Mucosa of stomach (tissue), 1 donor: Measurements from ENCODE around the gene MYCBP2.

Experiments used
- H3K27me3 ChIP-seq: one replicate; pipeline ENCODE4 v1.7.0; 2013; ENCODE audit warnings: mild to moderate bottlenecking, low read length; ENCODE audit not compliant: control insufficient read depth, insufficient read depth
- H3K36me3 ChIP-seq: one replicate; pipeline ENCODE4 v1.7.0; 2013; ENCODE audit warnings: low read length; ENCODE audit not compliant: control insufficient read depth, insufficient read depth
- H3K4me1 ChIP-seq: one replicate; pipeline ENCODE4 v1.7.0; 2013; ENCODE audit warnings: mild to moderate bottlenecking, low read length; ENCODE audit not compliant: control insufficient read depth, insufficient read depth
- H3K4me3 ChIP-seq: one replicate; pipeline ENCODE4 v1.7.0; 2013; ENCODE audit warnings: low read length
- H3K9ac ChIP-seq: one replicate; pipeline ENCODE4 v1.7.0; 2013; ENCODE audit warnings: mild to moderate bottlenecking, low read length, moderate library complexity
- H3K9me3 ChIP-seq: one replicate; pipeline ENCODE4 v1.7.0; 2013; ENCODE audit warnings: mild to moderate bottlenecking, low read length, moderate library complexity; ENCODE audit not compliant: control insufficient read depth
- donor health status: Pancreatic carcinoma.

Gene MYCBP2

DNA sequence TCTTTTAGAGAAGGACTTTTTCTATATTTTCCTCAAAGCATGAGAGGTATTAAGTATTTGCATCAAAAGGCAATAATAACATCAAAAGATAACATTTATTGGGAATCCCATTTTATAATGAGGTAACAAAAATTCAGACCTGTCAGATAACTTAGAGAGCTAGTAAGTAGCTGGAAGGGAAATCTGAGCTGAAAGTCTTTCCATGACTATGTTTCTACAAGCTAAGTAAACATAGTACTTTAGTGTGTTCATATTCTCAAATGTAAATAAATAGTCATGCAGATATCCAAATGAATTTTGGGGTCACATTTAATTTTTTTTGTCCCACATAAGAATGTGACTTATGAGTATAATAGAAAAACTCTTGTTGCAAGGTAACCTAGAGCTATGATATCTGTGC is 212.6 kb downstream of the MYCBP2 start:
- H3K27me3 ChIP-seq: no peaks in the 10 kb centered on the region
- no peaks in the 10 kb centered on the region for H3K36me3 ChIP-seq
- H3K9ac ChIP-seq: no peak overlapping the region
- H3K4me3 ChIP-seq: no peak overlapping the region
- no peaks in the 10 kb centered on the region for H3K9me3 ChIP-seq
- no peaks in the 10 kb centered on the region for H3K4me1 ChIP-seq

DNA sequence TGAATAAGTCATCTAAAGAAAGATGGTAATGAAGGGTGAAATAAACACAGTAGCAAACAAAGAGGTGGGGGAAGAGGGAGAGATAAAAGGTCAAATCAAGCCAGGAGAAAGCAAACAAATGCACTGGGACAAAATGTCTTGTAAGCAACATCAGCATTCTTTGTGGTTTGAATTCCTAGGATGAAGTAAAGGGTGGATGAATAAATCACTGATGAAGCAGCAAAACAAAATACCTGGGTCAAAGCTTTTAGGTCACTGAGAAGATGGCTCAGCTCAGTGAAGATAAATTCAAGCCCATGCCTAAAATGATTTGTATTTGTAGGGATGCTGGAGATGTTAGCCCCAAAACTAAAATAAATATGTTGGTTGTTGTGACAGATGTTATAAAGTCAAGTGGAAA is 213.4 kb downstream of the MYCBP2 start:
- no peaks in the 10 kb centered on the region for H3K27me3 ChIP-seq
- no peaks in the 10 kb centered on the region for H3K9me3 ChIP-seq
- no peaks in the 10 kb centered on the region for H3K4me1 ChIP-seq
- no peak overlapping the region for H3K4me3 ChIP-seq
- no peak overlapping the region for H3K9ac ChIP-seq
- no peaks in the 10 kb centered on the region for H3K36me3 ChIP-seq

DNA sequence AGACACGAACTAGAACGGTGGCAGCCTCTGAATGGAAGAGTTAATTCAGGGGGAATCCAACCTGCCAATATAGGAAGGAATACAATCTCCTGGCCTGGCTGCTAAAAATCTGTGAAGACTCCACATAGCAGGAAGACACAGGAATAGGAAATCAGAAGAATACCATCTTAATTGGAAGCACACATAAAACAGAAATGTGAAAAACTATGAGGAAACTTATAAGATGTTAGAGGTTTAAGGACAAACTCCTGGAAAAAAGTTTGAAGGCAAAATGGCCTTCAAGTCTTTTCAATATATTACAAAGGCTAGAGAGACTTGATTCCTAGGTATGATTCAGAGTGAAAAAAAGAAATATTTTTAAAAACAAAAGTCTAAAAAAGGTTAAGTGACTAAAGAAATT is 221.8 kb downstream of the MYCBP2 start:
- Histone ChIP-seq H3K9ac (no peak overlapping the region), H3K9me3 (no peaks in the 10 kb centered on the region), H3K27me3 (no peaks in the 10 kb centered on the region), H3K4me3 (no peak overlapping the region), H3K4me1 (no peaks in the 10 kb centered on the region), H3K36me3 (no peaks in the 10 kb centered on the region)

DNA sequence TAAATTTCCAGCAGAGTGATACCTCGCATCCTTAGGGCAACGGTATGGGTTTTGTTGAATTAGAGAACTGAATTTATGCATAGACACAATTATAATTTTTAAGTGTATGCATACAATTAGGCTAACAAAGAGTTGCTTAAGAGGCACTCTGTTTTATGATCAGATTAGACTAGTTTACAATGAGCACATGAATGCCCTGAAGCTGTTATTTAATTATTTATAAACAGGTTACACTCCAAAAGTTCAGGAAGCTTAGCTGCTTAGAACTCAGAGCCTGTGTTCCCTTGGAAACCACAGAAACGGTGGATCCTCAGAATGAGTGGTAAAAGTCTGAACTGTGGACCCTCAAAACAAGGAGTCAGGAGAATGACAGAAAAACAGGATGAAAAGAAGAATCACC is 227.5 kb downstream of the MYCBP2 start:
- Histone ChIP-seq H3K4me1 (no peaks in the 10 kb centered on the region), H3K4me3 (no peak overlapping the region), H3K27me3 (no peaks in the 10 kb centered on the region), H3K36me3 (no peaks in the 10 kb centered on the region), H3K9me3 (no peaks in the 10 kb centered on the region), H3K9ac (no peak overlapping the region)

DNA sequence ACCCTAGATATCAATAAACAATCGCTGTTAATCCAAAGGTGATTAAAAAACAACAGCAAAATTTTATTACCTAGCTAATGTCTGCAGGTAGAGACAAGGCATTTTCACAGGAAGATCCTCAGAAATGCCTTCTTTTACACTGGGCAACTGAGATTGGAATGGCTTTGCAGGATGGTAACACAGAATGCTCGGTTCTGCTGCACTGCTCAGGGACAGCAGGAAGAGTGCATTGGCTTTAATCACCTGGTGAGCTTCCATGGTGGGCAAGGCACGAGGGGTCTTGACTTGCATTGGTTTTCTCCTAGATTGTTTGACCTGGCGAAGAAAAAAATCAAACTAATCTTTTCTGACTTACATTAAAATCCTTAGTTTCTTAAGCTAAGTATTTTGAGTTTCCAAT is 231.6 kb downstream of the MYCBP2 start:
- Histone ChIP-seq H3K4me1 (no peaks in the 10 kb centered on the region), H3K9ac (no peak overlapping the region), H3K9me3 (no peaks in the 10 kb centered on the region), H3K4me3 (no peak overlapping the region), H3K36me3 (no peaks in the 10 kb centered on the region), H3K27me3 (no peaks in the 10 kb centered on the region)

DNA sequence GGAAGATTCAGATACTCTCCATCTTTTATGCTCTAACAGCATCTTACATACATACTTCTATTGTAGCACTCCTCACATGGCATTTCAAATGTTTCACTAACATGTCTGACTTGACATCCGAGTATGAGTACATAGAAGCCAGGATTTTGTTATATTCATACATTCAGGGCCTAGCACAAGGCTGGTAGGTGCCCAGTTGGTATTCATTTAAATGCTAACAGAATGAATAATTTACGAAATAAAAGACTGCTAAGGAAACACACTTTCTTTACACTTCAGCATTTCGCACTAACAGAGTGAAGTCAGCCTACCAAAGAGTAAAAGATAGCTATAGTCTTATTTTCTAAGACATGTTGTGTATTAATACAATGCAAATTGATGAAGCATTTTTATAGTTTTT is 232.1 kb downstream of the MYCBP2 start:
- no peaks in the 10 kb centered on the region for H3K27me3 ChIP-seq
- H3K9ac ChIP-seq: no peak overlapping the region
- H3K4me3 ChIP-seq: no peak overlapping the region
- no peaks in the 10 kb centered on the region for H3K36me3 ChIP-seq
- no peaks in the 10 kb centered on the region for H3K9me3 ChIP-seq
- H3K4me1 ChIP-seq: no peaks in the 10 kb centered on the region

DNA sequence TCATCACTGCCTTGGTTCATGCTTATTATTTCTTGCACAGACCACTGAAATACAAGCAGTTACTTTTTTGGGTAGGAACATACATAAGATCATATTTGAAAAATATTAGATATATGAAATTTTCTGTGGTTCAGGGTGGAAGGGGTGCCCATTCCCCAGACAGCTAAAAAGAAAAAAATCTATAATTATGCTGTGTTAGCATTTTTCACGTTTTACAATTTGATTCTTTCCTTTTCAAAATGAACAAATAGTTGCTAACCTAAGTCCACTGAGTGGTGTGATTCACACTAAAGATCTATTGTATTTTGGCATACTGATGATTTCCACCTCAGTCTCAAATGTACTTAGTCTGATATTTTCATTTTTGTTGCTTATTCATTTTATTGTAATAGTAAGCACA is 233.2 kb downstream of the MYCBP2 start:
- H3K4me1 ChIP-seq: no peaks in the 10 kb centered on the region
- H3K27me3 ChIP-seq: no peaks in the 10 kb centered on the region
- no peak overlapping the region for H3K4me3 ChIP-seq
- no peaks in the 10 kb centered on the region for H3K9me3 ChIP-seq
- H3K36me3 ChIP-seq: no peaks in the 10 kb centered on the region
- H3K9ac ChIP-seq: no peak overlapping the region

DNA sequence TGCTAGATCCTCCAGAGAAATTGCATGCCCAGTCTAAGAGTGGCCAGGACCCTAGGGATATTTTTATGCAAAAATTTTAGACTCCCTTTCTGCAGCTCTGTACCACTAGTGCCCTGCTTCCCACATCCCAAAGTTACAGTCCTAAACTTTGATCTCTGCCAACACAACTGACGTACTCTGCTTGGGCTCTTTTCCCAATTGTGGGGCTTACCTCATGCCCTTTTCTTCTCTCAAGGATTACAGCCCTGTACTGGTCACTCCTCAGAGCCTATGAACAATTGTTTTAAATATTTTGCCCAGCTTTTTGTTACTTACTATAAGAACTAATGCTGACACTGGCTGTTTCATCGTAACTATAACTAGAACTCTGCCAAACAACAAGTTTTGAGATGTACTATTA is 242.1 kb downstream of the MYCBP2 start:
- no peaks in the 10 kb centered on the region for H3K27me3 ChIP-seq
- no peak overlapping the region for H3K9ac ChIP-seq
- H3K4me1 ChIP-seq: no peaks in the 10 kb centered on the region
- H3K4me3 ChIP-seq: no peak overlapping the region
- H3K9me3 ChIP-seq: no peaks in the 10 kb centered on the region
- H3K36me3 ChIP-seq: no peaks in the 10 kb centered on the region

DNA sequence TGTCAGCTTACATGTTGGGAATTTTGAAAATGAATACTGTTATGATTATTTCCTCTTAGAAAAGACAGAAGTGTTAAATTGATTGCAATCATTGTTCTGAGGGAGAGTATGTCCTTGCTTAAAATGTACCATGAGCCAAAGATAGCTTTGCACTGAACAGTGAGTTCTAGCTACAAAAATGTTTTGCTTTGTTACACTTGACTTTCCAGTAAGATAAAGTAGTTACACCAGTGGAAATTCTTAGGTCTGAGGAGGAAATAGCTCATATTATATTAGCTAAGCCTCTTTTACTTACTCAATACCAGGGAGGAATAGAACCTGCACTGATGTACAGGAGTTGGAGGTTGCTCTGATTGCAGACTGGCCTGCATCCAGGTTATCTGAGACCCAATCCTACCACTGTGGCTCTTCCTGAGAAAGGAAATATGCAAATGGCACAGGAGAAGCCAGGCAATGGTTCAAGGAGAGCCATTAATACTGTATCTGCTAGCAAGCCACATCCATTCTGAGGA is 246.9 kb downstream of the MYCBP2 start:
- Histone ChIP-seq H3K4me3 (no peak overlapping the region), H3K9ac (no peak overlapping the region), H3K36me3 (no peaks in the 10 kb centered on the region)

DNA sequence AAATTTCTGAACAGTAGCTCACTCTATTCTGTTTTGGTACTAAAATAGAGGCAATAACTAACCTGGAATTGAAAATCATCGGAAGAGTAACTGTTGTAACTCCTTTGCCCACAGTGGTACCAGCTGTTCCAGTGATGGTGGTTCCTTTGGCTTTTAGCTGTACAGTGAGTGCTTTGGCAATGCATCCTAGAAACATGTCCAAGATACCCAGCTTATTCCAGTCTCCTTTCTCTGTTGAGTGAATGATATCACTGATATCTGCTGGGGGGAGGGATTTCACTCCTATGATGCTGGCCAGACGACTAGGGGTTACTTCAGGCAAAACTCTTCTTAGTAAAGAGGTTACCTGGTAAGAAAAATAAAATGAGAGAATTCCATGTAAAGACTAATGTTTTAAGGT is 259.4 kb downstream of the MYCBP2 start:
- H3K36me3 ChIP-seq: no peaks in the 10 kb centered on the region
- no peak overlapping the region for H3K9ac ChIP-seq
- no peaks in the 10 kb centered on the region for H3K27me3 ChIP-seq
- H3K4me3 ChIP-seq: no peak overlapping the region
- H3K4me1 ChIP-seq: no peaks in the 10 kb centered on the region
- H3K9me3 ChIP-seq: no peaks in the 10 kb centered on the region

More for the DNA sequence above, 246.9 kb downstream of the MYCBP2 start:
- H3K27me3 ChIP-seq: no peaks in the 10 kb centered on the region
- no peaks in the 10 kb centered on the region for H3K4me1 ChIP-seq
- no peaks in the 10 kb centered on the region for H3K9me3 ChIP-seq

DNA sequence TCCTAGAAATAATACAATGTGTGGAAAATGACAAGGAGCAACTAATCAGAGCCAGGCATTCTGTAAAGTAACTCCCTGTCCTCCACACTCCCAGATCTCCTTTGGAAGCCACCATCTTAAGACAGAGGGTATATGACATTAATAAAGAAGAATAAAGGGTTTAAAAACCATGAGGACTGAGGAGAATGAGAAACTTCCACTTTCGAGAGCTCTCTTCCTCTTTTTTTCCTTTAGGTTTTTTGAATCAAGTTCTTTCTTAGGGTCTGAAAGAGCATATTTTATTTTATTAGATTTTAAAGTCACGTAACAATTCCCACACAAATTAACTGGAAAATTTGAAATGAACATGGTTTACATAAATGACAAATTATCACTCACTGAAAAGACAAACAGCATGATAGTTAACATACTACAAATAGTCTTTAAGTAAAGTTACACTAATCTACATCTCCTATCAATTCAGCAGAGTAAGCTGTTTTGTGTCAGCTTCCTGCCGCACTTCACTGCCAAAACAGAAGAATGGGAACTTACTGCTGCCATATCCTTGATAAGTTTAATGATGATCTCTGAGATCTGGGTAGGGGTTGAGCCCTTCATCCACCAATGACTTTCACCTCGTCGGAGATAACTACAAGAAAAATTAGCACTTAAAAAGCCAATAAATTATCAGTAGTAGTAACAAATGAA is 261.3 kb downstream of the MYCBP2 start:
- H3K9ac ChIP-seq: no peak overlapping the region
- H3K27me3 ChIP-seq: no peaks in the 10 kb centered on the region
- no peaks in the 10 kb centered on the region for H3K36me3 ChIP-seq
- no peaks in the 10 kb centered on the region for H3K9me3 ChIP-seq
- no peak overlapping the region for H3K4me3 ChIP-seq
- H3K4me1 ChIP-seq: no peaks in the 10 kb centered on the region

DNA sequence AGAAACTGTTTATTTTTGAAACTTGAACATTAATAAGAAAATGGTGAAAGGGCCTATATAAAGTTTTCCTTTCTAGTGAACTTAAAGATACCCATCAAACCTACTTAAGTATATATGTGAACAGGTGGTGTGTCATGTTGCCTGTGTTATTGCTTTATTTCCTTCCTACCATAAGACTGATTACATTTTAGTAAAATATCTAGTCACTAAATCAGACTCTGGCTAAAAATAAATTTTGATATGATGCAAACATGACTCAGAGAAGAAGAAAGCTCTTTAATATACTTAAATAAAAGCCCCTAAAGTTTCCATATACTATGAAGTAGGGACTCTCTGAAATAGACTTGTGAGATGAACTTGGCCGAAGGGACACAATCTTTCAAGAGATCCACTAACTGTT is 264.8 kb downstream of the MYCBP2 start:
- H3K9me3 ChIP-seq: no peaks in the 10 kb centered on the region
- H3K36me3 ChIP-seq: no peaks in the 10 kb centered on the region

DNA sequence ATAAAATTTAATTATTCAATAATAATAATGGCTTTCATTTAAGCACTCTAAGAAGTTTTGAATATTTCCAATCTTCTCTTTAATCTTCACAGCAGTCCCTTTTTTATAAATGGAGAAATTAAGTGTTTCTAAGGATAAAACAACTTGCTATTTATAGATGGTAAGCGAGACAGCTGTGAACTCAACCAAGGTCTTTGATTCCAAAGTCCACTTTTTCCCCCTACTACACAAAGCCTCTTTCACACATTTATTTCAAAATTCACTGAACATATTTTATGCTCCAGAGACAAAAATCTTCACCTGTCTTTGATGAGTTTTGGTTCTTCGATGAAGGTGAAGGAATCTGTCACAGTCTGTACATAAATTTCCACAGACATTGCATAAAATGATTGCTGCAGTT is 265.5 kb downstream of the MYCBP2 start:
- no peak overlapping the region for H3K4me3 ChIP-seq
- no peaks in the 10 kb centered on the region for H3K4me1 ChIP-seq
- no peaks in the 10 kb centered on the region for H3K27me3 ChIP-seq
- H3K9me3 ChIP-seq: no peaks in the 10 kb centered on the region
- H3K9ac ChIP-seq: no peak overlapping the region
- H3K36me3 ChIP-seq: no peaks in the 10 kb centered on the region

More for the DNA sequence above, 264.8 kb downstream of the MYCBP2 start:
- H3K4me1 ChIP-seq: no peaks in the 10 kb centered on the region
- no peaks in the 10 kb centered on the region for H3K27me3 ChIP-seq
- H3K9ac ChIP-seq: no peak overlapping the region
- no peak overlapping the region for H3K4me3 ChIP-seq
